GM15510 (cell line): Measurements from ENCODE around the gene C4B.

Experiments used
- POLR2A ChIP-seq: IDR thresholded peaks from 3 replicates; pipeline ENCODE4 v1.6.1; 2011; ENCODE audit warnings: borderline replicate concordance; ENCODE audit not compliant: insufficient read length; ENCODE audit errors: extremely low read depth

The C4B gene

GRCh38 chr6:32060966-32061655, 46.5 kb downstream of the C4B start:
- no peak for TF ChIP-seq POLR2A

GRCh38 chr6:32064706-32065105, 50.1 kb downstream of the C4B start:
- no peak for TF ChIP-seq POLR2A

- no peak for TF ChIP-seq POLR2A
Measured at GRCh38 chr6:32068867-32069266, 54.3 kb downstream of the C4B start.

- no peak for TF ChIP-seq POLR2A
Measured at GRCh38 chr6:32069460-32069859, 54.9 kb downstream of the C4B start.

GRCh38 chr6:32069878-32070515, 55.4 kb downstream of the C4B start:
- no peak for TF ChIP-seq POLR2A

GRCh38 chr6:32070814-32071543, 56.4 kb downstream of the C4B start:
- TF ChIP-seq POLR2A, result no peak

- TF ChIP-seq POLR2A, result no peak
Measured at GRCh38 chr6:32073101-32073500, 58.5 kb downstream of the C4B start.

- TF ChIP-seq POLR2A, result no peak
Measured at GRCh38 chr6:32073613-32074012, 59.0 kb downstream of the C4B start.

- no peak for TF ChIP-seq POLR2A
Measured at GRCh38 chr6:32074996-32075532, 60.5 kb downstream of the C4B start.

- no peak for TF ChIP-seq POLR2A
Measured at GRCh38 chr6:32075781-32076180, 61.2 kb downstream of the C4B start.

- no peak for TF ChIP-seq POLR2A
Measured at GRCh38 chr6:32076321-32076809, 61.8 kb downstream of the C4B start.

- no peak for TF ChIP-seq POLR2A
Measured at GRCh38 chr6:32079566-32080290, 65.1 kb downstream of the C4B start.

- TF ChIP-seq POLR2A, result no peak
Measured at GRCh38 chr6:32081168-32081990, 66.8 kb downstream of the C4B start.

- no peak for TF ChIP-seq POLR2A
Measured at GRCh38 chr6:32082478-32082877, 67.9 kb downstream of the C4B start.
